ENCODE results near the gene TRIM46. TPM values are rescaled to one million over a fixed set of nuclear protein-coding genes. Genes with fewer than 3 reads are reported as not detected.
A peak's percentile ranks its signal among the peaks of the same experiment; 100 is the strongest.

The TRIM46 gene
- total RNA-seq, 1 experiment from 2014 or later: 3.8 TPM

- TF ChIP-seq TCF7L2 (IDR thresholded peaks at IDR 0.05; ENCODE audit: borderline replicate concordance, extremely low read depth, insufficient read depth, insufficient read length) (peak; percentile 29), SRF (IDR thresholded peaks at IDR 0.05; ENCODE audit: low read depth) (no peak), ATF3 (IDR thresholded peaks at IDR 0.05) (no peak), YY1 (IDR thresholded peaks at IDR 0.05; ENCODE audit: extremely low read depth, insufficient replicate concordance, low read depth, low read length) (peak; percentile 98)
Observed at GRCh38 chr1:155208541-155209311, 35.1 kb downstream of the TRIM46 start, which contains the start of gene MTX1 (continued).

GRCh38 chr1:155209312-155209721 lies 35.7 kb downstream of the TRIM46 start:
- POLR2A ChIA-PET: interaction anchor here (0.7 to 3.0 kb wide), 4 partner anchors 9 to 32 kb away, joined by 3 to 9 read pairs (median 4); a partner anchor contains a TSS
- peak overlapping the region; percentile 77 for H3K4me2 ChIP-seq (ENCODE audit: low read length)
- peak overlapping the region; percentile 90 for H3K27ac ChIP-seq (ENCODE audit: low read depth, low read length)
- peaks cover 0 to 6% of the 10 kb centered on the region in 2 experiments; a peak in 1 of 4 replicates for H3K36me3 ChIP-seq (ENCODE audit: control insufficient read depth in 1 of 2, insufficient read depth in 2 of 2, low read length in 2 of 2)
- H3K4me1 ChIP-seq (ENCODE audit: control insufficient read depth in 1 of 2, insufficient read depth in 2 of 2, low read length in 2 of 2): peaks cover 22 to 33% of the 10 kb centered on the region in 2 experiments
- DNase-seq (ENCODE audit: low read depth, low spot score): no peak
- TSS peak; percentile 84 for BruUV-seq (replicated peaks)
- H3K9me3 ChIP-seq (ENCODE audit: control insufficient read depth in 1 of 2, insufficient read depth in 1 of 2, low read depth in 1 of 2, low read length in 2 of 2): no peaks in the 10 kb centered on the region
- CTCF ChIA-PET: interaction anchor here (1.0 to 4.0 kb wide), 3 partner anchors 16 to 42 kb away, joined by 3 to 13 read pairs (median 8); no protein-coding TSS in a partner anchor
- intact Hi-C loops (cut with micrococcal nuclease): loop anchor here (2.0 to 5.0 kb wide), 3 partner anchors 17 to 383 kb away; a partner anchor contains a TSS
- no peaks in the 10 kb centered on the region for H3K27me3 ChIP-seq (ENCODE audit: insufficient read depth, low read length)
- H2AFZ ChIP-seq (ENCODE audit: low read depth, low read length, poor library complexity, severe bottlenecking): no peak overlapping the region
- H3K9me2 ChIP-seq (ENCODE audit: insufficient read depth): no peaks in the 10 kb centered on the region
- peak overlapping the region; percentile 93 for H3K9ac ChIP-seq (ENCODE audit: low read length)
- H3K4me3 ChIP-seq (replicated peaks in 1 of 2; ENCODE audit: low read depth in 1 of 2, low read length in 2 of 2): peak overlapping the region; percentile 89 to 100
- H4K20me1 ChIP-seq (ENCODE audit: insufficient read depth): no peaks in the 10 kb centered on the region
- ATAC-seq: peak; percentile 9
- no peak for TF ChIP-seq JUND (IDR thresholded peaks at IDR 0.05)
- no peak for TF ChIP-seq CEBPB (IDR thresholded peaks at IDR 0.05; ENCODE audit: low read depth)
- TF ChIP-seq SP1 (IDR thresholded peaks at IDR 0.05; ENCODE audit: low read depth): 0 out of 2 replicates have a peak, but pooled peaks have one; percentile 5
- no peak for TF ChIP-seq CBX3 (IDR thresholded peaks at IDR 0.05; ENCODE audit: low read depth)
- no peak for TF ChIP-seq ATF3 (IDR thresholded peaks at IDR 0.05)
- no peak for TF ChIP-seq RAD21 (IDR thresholded peaks at IDR 0.05; ENCODE audit: low read depth)
- TF ChIP-seq SIN3A (IDR thresholded peaks at IDR 0.05; ENCODE audit: low read depth): no peak; the same call in 1 of the 2 replicates
- TF ChIP-seq POLR2AphosphoS5 (IDR thresholded peaks at IDR 0.05; ENCODE audit: low read depth, low read length): peak; percentile 41; the same call in 1 of the 2 replicates
- RAD21 ChIA-PET (ENCODE audit: low non-redundant PET in 1 of 2, low total read pairs in 2 of 2, uncharacterized antibody in 2 of 2, unreplicated experiment in 2 of 2): no interaction called here
- H3K79me2 ChIP-seq (ENCODE audit: insufficient read depth, low read length): peaks cover 16% of the 10 kb centered on the region
